Keratinocyte (primary cell): ENCODE data around the gene DHDH. TPM values are rescaled to one million over a fixed set of nuclear protein-coding genes. Genes with fewer than 3 reads are reported as not detected.

Experiments used
- DNase-seq: peaks from one replicate; pipeline ENCODE4 v3.0.0-alpha.2; 2011; ENCODE audit warnings: low read depth, missing footprints, low spot score
- FAIRE-seq: peaks from 2 replicates; lab custom pipeline; 2011; peaks lifted over from hg19 to GRCh38; lab: Jason Lieb, UNC
- H2AFZ ChIP-seq: 2 replicates; pipeline ENCODE4 v1.6.0; 2012; ENCODE audit warnings: low read length, control low read depth, inconsistent platforms; ENCODE audit not compliant: control insufficient read depth
- H3K27ac ChIP-seq: 2 replicates; pipeline ENCODE4 v1.5.1; 2011; ENCODE audit warnings: low read length; ENCODE audit not compliant: control insufficient read depth, insufficient read depth
- H3K27me3 ChIP-seq: 3 replicates; pipeline ENCODE4 v1.6.0; 2011; ENCODE audit warnings: low read length; ENCODE audit not compliant: control insufficient read depth, insufficient read depth; ENCODE audit errors: extremely low read depth
- H3K36me3 ChIP-seq, 2 experiments: 2 replicates in 1 of 2; 3 replicates in 1 of 2; pipeline ENCODE4 v1.5.1; 2011; ENCODE audit warnings: low read length in 2 of 2, mild to moderate bottlenecking in 1 of 2; ENCODE audit not compliant: control insufficient read depth in 2 of 2, insufficient read depth in 2 of 2; ENCODE audit errors: extremely low read depth in 1 of 2
- H3K4me1 ChIP-seq: 3 replicates; pipeline ENCODE4 v1.5.1; 2011; ENCODE audit warnings: low read length; ENCODE audit not compliant: control insufficient read depth, insufficient read depth; ENCODE audit errors: extremely low read depth
- H3K4me2 ChIP-seq: 3 replicates; pipeline ENCODE4 v1.6.0; 2011; ENCODE audit warnings: low read depth, low read length; ENCODE audit not compliant: control insufficient read depth, insufficient read depth; ENCODE audit errors: extremely low read depth
- H3K4me3 ChIP-seq, 3 experiments: fragments of 200-600 bp in 1 of 3; sonication (generic) in 1 of 3; 2 replicates in 2 of 3; 3 replicates in 1 of 3; pipeline ENCODE4 v1.5.1; 2011 to 2016; ENCODE audit warnings: low read length in 3 of 3, mild to moderate bottlenecking in 3 of 3, control low read depth in 2 of 3, inconsistent platforms in 1 of 3, low read depth in 1 of 3, mixed read lengths in 1 of 3, mixed run types in 1 of 3, moderate library complexity in 1 of 3; ENCODE audit not compliant: control insufficient read depth in 2 of 3, insufficient read depth in 2 of 3; ENCODE audit errors: extremely low read depth in 1 of 3
- H3K79me2 ChIP-seq: 2 replicates; pipeline ENCODE4 v1.6.0; 2012; ENCODE audit warnings: low read length; ENCODE audit not compliant: control insufficient read depth, insufficient read depth
- H3K9ac ChIP-seq: 3 replicates; pipeline ENCODE4 v1.6.0; 2011; ENCODE audit warnings: low read length; ENCODE audit not compliant: control insufficient read depth, insufficient read depth; ENCODE audit errors: extremely low read depth
- H3K9me1 ChIP-seq: 3 replicates; pipeline ENCODE4 v1.6.0; 2011; ENCODE audit warnings: low read length; ENCODE audit not compliant: control insufficient read depth, insufficient read depth; ENCODE audit errors: extremely low read depth
- H3K9me3 ChIP-seq: 2 replicates; pipeline ENCODE4 v1.5.1; 2012; ENCODE audit warnings: low read depth, low read length; ENCODE audit not compliant: control insufficient read depth
- H4K20me1 ChIP-seq: 3 replicates; pipeline ENCODE4 v1.6.0; 2011; ENCODE audit warnings: low read length; ENCODE audit not compliant: control insufficient read depth, insufficient read depth; ENCODE audit errors: extremely low read depth
- CTCF ChIP-seq, 3 experiments: IDR thresholded peaks in 1 of 3; conservative IDR thresholded peaks in 1 of 3; optimal IDR thresholded peaks in 1 of 3; 2 replicates in 2 of 3; 3 replicates in 1 of 3; pipeline versions ENCODE3 to v1.5.1; 2011; ENCODE audit warnings: low read length in 3 of 3, mild to moderate bottlenecking in 3 of 3, moderate library complexity in 2 of 3, control low read depth in 1 of 3, inconsistent platforms in 1 of 3; ENCODE audit not compliant: insufficient read depth in 2 of 3; ENCODE audit errors: extremely low read depth in 1 of 3
- EZH2 ChIP-seq: IDR thresholded peaks from one replicate; pipeline ENCODE4 v1.6.1; 2012; ENCODE audit warnings: inconsistent platforms, mild to moderate bottlenecking, low read length, moderate library complexity
- dilution Hi-C: fragments of 300-500 bp; cut with MboI; formaldehyde crosslinking; loops from one replicate; pipeline ENCODE4 v1.7.0; 2020; ENCODE audit warnings: low sequenced_read_pairs; ENCODE audit not compliant: extremely low pct_ligation_motif_present
- polyA minus RNA-seq, 3 experiments: library from RNA; depleted of rRNA, polyadenylated mRNA; stranded (reverse); fragments of >200 nt; gene quantifications; 1 replicate in 1 of 3; 2 replicates in 1 of 3; 3 replicates in 1 of 3; pipeline ENCODE4 v1.2.3, GENCODE V29; 2011
- polyA plus RNA-seq, 5 experiments: library from polyadenylated mRNA; depleted of rRNA in 3 of 5; stranded (reverse) in 3 of 5; stranded (forward) in 1 of 5; unstranded in 1 of 5; fragments of >200 nt; gene quantifications; 1 replicate in 1 of 5; 2 replicates in 3 of 5; 3 replicates in 1 of 5; pipeline versions ENCODE4 v1.2.1 to v1.2.3, GENCODE V29; 2011 to 2012; ENCODE audit warnings: missing spikeins in 2 of 5, low read depth in 1 of 5, low replicate concordance in 1 of 5

The DHDH gene
- polyA plus RNA-seq: 0.45 to 1.8 TPM (median 0.52 TPM) in 3 replicates
- polyA plus RNA-seq (2011; ENCODE audit: low read depth): 4.7 TPM
- polyA plus RNA-seq (2011; cell fraction: cytosol; rRNA removed): 0.24 and 1.4 TPM in 2 replicates
- 0.56 and 1.6 TPM in 2 replicates for polyA plus RNA-seq (2011; cell fraction: nucleus; rRNA removed)
- 0.80 and 7.1 TPM in 2 replicates for polyA plus RNA-seq (2012; ENCODE audit: low replicate concordance)
- polyA minus RNA-seq: 1.6 TPM in 1 of 3 replicates, not detected in the others
- polyA minus RNA-seq (2011; cell fraction: cytosol; rRNA and poly(A)+ RNA removed): not detected
- not detected in 2 replicates for polyA minus RNA-seq (2011; cell fraction: nucleus; rRNA and poly(A)+ RNA removed)

DNA sequence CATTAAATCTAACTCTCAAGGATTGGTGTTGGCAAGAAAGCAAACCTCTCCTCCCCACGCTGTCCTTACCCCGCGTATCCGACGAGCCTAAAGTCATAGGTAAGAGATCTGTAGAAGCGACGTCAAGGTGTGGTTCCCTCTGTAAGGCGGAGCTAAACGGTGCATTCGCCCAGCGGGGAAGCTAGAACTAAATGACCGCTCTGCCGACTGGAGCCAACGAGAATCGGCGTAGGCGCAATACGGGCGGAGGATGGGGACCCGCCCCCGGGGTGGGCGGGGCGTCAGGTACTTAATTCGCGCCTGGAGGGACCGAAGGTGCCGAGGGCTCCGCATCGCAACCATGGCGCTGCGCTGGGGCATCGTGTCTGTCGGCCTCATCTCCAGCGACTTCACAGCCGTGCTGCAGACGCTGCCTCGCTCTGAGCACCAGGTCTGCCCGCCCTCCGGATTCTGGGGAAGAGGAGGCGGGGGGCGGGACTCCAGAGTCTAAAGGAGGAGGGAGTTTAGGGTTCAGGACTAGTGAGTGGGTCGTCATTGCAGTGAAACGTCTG, at the start of gene DHDH:
TSS of gene DHDH (plus strand) at position 318 of the 551 bp plus-strand sequence. CDS start at position 341, 23 bp downstream.
- Histone ChIP-seq H3K9ac (peak within 1 kb of the TSS; percentile 72), H4K20me1 (no peaks in the 10 kb centered on the region), H3K4me1 (peaks cover 9% of the 10 kb centered on the region), H3K4me3 (peak within 1 kb of the TSS; percentile 39 to 71 (median 55)), H3K27ac (peak within 1 kb of the TSS; percentile 68), H3K27me3 (no peaks in the 10 kb centered on the region), H3K4me2 (peak within 1 kb of the TSS; percentile 86), H2AFZ (peak within 1 kb of the TSS; percentile 93), H3K9me3 (no peaks in the 10 kb centered on the region), H3K9me1 (no peaks in the 10 kb centered on the region), H3K36me3 (no peaks in the 10 kb centered on the region), H3K79me2 (no peaks in the 10 kb centered on the region)
- dilution Hi-C loops: no loop called here
- TF ChIP-seq CTCF (optimal IDR thresholded peaks at IDR 0.05 in 1 of 3, IDR thresholded peaks at IDR 0.05 in 1 of 3, conservative IDR thresholded peaks at IDR 0.05 in 1 of 3; ENCODE audit: extremely low read depth in 1 of 3, insufficient read depth in 2 of 3, low read length in 3 of 3) (no peak), EZH2 (no peak)
- peak; percentile 77 for DNase-seq
- FAIRE-seq: peak; percentile 91

DNA sequence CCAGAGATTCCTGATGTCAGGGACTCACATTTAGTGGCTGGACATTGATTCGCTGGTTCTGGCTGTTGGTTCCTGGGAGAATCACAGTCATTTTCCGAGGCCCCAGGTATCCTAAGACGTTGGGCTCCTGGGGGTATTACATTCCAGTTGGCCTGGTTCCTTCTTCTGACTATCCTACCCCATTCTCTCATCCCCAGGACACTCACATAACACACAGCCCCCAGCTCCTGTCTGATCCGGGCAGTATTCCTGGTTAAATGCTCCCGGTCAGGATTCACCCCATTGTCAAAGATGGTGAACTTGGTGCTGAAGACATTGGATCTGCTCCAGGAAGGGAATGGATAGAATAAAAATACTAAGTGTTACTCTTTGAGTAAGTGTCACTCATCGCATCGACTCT, 49.8 kb upstream of the DHDH start:
- no peaks in the 10 kb centered on the region for H3K79me2 ChIP-seq
- H3K9me3 ChIP-seq: no peaks in the 10 kb centered on the region
- H3K27me3 ChIP-seq: no peaks in the 10 kb centered on the region
- no peak overlapping the region for H3K4me2 ChIP-seq
- dilution Hi-C loops: no loop called here
- DNase-seq (no peak), FAIRE-seq (no peak)
- no peak overlapping the region for H3K9ac ChIP-seq
- H3K9me1 ChIP-seq: no peaks in the 10 kb centered on the region
- no peaks in the 10 kb centered on the region for H3K4me1 ChIP-seq
- no peak overlapping the region for H3K4me3 ChIP-seq
- H3K27ac ChIP-seq: no peak overlapping the region
- no peaks in the 10 kb centered on the region for H4K20me1 ChIP-seq
- no peak overlapping the region for H2AFZ ChIP-seq
- no peaks in the 10 kb centered on the region for H3K36me3 ChIP-seq
- TF ChIP-seq EZH2 (no peak), CTCF (optimal IDR thresholded peaks at IDR 0.05 in 1 of 3, IDR thresholded peaks at IDR 0.05 in 1 of 3, conservative IDR thresholded peaks at IDR 0.05 in 1 of 3; ENCODE audit: extremely low read depth in 1 of 3, insufficient read depth in 2 of 3, low read length in 3 of 3) (no peak)
